Stimulated activated CD4-positive, alpha-beta T cell treated with anti-CD3 and anti-CD28 coated beads, TNF-alpha, amount 100 ng/mL, for 24 hours (primary cell): ENCODE results near the gene MRPS27.
"Not testable (repeated sequence)": the region's sequence is repeated elsewhere in the genome, so short reads cannot be mapped to it uniquely, and the experiment has no call there.

Source experiments
- DNase-seq, 3 experiments: peaks; one replicate each; pipeline ENCODE4 v3.0.0-alpha.2; 2020; ENCODE audit warnings: low read depth in 3 of 3

The MRPS27 gene

GRCh38 chr5:72325566-72326305, 5.7 kb upstream of the MRPS27 start:
- DNase-seq: no peak

- DNase-seq: no peak
These were observed 4.3 kb upstream of the MRPS27 start for GRCh38 chr5:72324189-72324825.

GRCh38 chr5:72319435-72319975, 535 bp downstream of the MRPS27 start:
- peak in 1 of 3 experiments; percentile 29 for DNase-seq

- no peak for DNase-seq
These were observed 5.4 kb downstream of the MRPS27 start for GRCh38 chr5:72314571-72315172.

- no peak for DNase-seq
These were observed 6.9 kb downstream of the MRPS27 start for GRCh38 chr5:72313141-72313540.

- no peak for DNase-seq
These were observed 11.2 kb downstream of the MRPS27 start for GRCh38 chr5:72308853-72309191.

GRCh38 chr5:72307968-72308852, 11.8 kb downstream of the MRPS27 start:
- peak; percentile 92 to 94 (median 94) for DNase-seq

GRCh38 chr5:72307573-72307967, 12.5 kb downstream of the MRPS27 start:
- DNase-seq: no peak

GRCh38 chr5:72305194-72306142, 14.6 kb downstream of the MRPS27 start:
- DNase-seq: no peak

GRCh38 chr5:72302171-72302570, 17.9 kb downstream of the MRPS27 start:
- DNase-seq: no peak

- DNase-seq: no peak
These were observed 18.5 kb downstream of the MRPS27 start for GRCh38 chr5:72301557-72301956.

- no peak for DNase-seq
These were observed 19.3 kb downstream of the MRPS27 start for GRCh38 chr5:72300590-72301339.

- DNase-seq: no peak
These were observed 21.3 kb downstream of the MRPS27 start for GRCh38 chr5:72298711-72299110.

- DNase-seq: not testable (repeated sequence)
These were observed 21.9 kb downstream of the MRPS27 start for GRCh38 chr5:72298136-72298535.

GRCh38 chr5:72296256-72296655, 23.8 kb downstream of the MRPS27 start:
- no peak for DNase-seq

GRCh38 chr5:72295539-72295938, 24.5 kb downstream of the MRPS27 start:
- no peak for DNase-seq

- DNase-seq: no peak
These were observed 25.6 kb downstream of the MRPS27 start for GRCh38 chr5:72294473-72294872.

GRCh38 chr5:72293495-72294055, 26.5 kb downstream of the MRPS27 start:
- DNase-seq: no peak

- DNase-seq: no peak
These were observed 27.6 kb downstream of the MRPS27 start for GRCh38 chr5:72292411-72292810.

- DNase-seq: no peak
These were observed 28.4 kb downstream of the MRPS27 start for GRCh38 chr5:72291601-72292000.
